ENCODE measurements around the gene DGAT2.

The DGAT2 gene

GRCh38 chr11:75768112-75768908 lies at the start of gene DGAT2:
DGAT2 (plus strand) TSS chr11:75768778; CDS start chr11:75768992, 214 bp downstream.
- H3K27ac ChIP-seq: peak within 1 kb of the TSS; percentile 86
- TF ChIP-seq CTCF (conservative IDR thresholded peaks at IDR 0.05) (peak; percentile 77), ZFX (IDR thresholded peaks at IDR 0.05) (no peak)

- TF ChIP-seq ZFX (IDR thresholded peaks at IDR 0.05) (no peak), CTCF (conservative IDR thresholded peaks at IDR 0.05) (no peak)
- H3K27ac ChIP-seq: peak overlapping the region; percentile 71
These were observed 49.0 kb upstream of the DGAT2 start for GRCh38 chr11:75719340-75720239.

- H3K27ac ChIP-seq: no peak overlapping the region
- TF ChIP-seq CTCF (conservative IDR thresholded peaks at IDR 0.05): no peak
- TF ChIP-seq ZFX (IDR thresholded peaks at IDR 0.05): no peak
These were observed 47.9 kb upstream of the DGAT2 start for GRCh38 chr11:75720639-75721038.

GRCh38 chr11:75721852-75722668 lies 46.5 kb upstream of the DGAT2 start:
- TF ChIP-seq ZFX (IDR thresholded peaks at IDR 0.05): peak; percentile 66; the same call in 1 of the 2 replicates
- no peak for TF ChIP-seq CTCF (conservative IDR thresholded peaks at IDR 0.05)
- peak overlapping the region; percentile 59 for H3K27ac ChIP-seq

- TF ChIP-seq ZFX (IDR thresholded peaks at IDR 0.05) (no peak; the same call in 1 of the 2 replicates), CTCF (conservative IDR thresholded peaks at IDR 0.05) (no peak)
- peak overlapping the region; percentile 59 for H3K27ac ChIP-seq
These were observed 45.9 kb upstream of the DGAT2 start for GRCh38 chr11:75722669-75723042.

- no peak for TF ChIP-seq CTCF (conservative IDR thresholded peaks at IDR 0.05)
- no peak for TF ChIP-seq ZFX (IDR thresholded peaks at IDR 0.05)
- H3K27ac ChIP-seq: no peak overlapping the region
These were observed 42.8 kb upstream of the DGAT2 start for GRCh38 chr11:75725547-75726320.

Data from C4-2B (cell line).